Kidney (tissue), 14 donors: Measurements from ENCODE around the gene PHACTR2. TPM values are rescaled to one million over a fixed set of nuclear protein-coding genes. Genes with fewer than 3 reads are reported as not detected.
"Not testable (repeated sequence)": the region's sequence is repeated elsewhere in the genome, so short reads cannot be mapped to it uniquely, and the experiment has no call there.

Source experiments
- DNase-seq, 5 donors: peaks; one replicate each; pipeline ENCODE4 v3.0.0-alpha.2; 2013 to 2020
- FAIRE-seq: peaks from 2 replicates; lab custom pipeline; 2012; peaks lifted over from hg19 to GRCh38; lab: Jason Lieb, UNC
- H3K27ac ChIP-seq, 2 donors: one replicate each; pipeline ENCODE4 v1.7.0; 2013; ENCODE audit warnings: low read depth in 2 of 2, low read length in 2 of 2, inconsistent platforms in 1 of 2
- H3K27me3 ChIP-seq: one replicate; pipeline ENCODE4 v1.7.1; 2013; ENCODE audit warnings: low read length, inconsistent platforms; ENCODE audit not compliant: control insufficient read depth, insufficient read depth
- H3K36me3 ChIP-seq, 3 donors: one replicate each; pipeline versions ENCODE4 v1.7.0 to v1.7.1; 2013; ENCODE audit warnings: low read length in 3 of 3, control low read depth in 1 of 3, inconsistent platforms in 1 of 3; ENCODE audit not compliant: insufficient read depth in 3 of 3, control insufficient read depth in 2 of 3
- H3K4me1 ChIP-seq, 3 donors: one replicate each; pipeline versions ENCODE4 v1.7.0 to v1.7.1; 2013; ENCODE audit warnings: low read length in 3 of 3, inconsistent platforms in 1 of 3, low read depth in 1 of 3; ENCODE audit not compliant: control insufficient read depth in 2 of 3, insufficient read depth in 2 of 3
- H3K4me3 ChIP-seq, 3 donors: one replicate each; pipeline versions ENCODE4 v1.7.0 to v1.8.1; 2013; ENCODE audit warnings: low read length in 3 of 3, control low read depth in 1 of 3, inconsistent platforms in 1 of 3
- H3K9ac ChIP-seq, 3 donors: one replicate each; pipeline versions ENCODE4 v1.7.0 to v1.7.1; 2013; ENCODE audit warnings: low read length in 3 of 3, control low read depth in 1 of 3, inconsistent platforms in 1 of 3
- H3K9me3 ChIP-seq, 3 donors: one replicate each; pipeline versions ENCODE4 v1.7.0 to v1.7.1; 2013; ENCODE audit warnings: low read length in 3 of 3, control low read depth in 1 of 3, inconsistent platforms in 1 of 3; ENCODE audit not compliant: control insufficient read depth in 2 of 3, insufficient read depth in 1 of 3
- CTCF ChIP-seq: IDR thresholded peaks from 3 replicates; pipeline ENCODE4 v1.5.1; 2012; ENCODE audit warnings: mild to moderate bottlenecking, moderate library complexity, borderline replicate concordance; ENCODE audit not compliant: insufficient read depth; ENCODE audit errors: extremely low read depth
- intact Hi-C: fragments of 100-400 bp; cut with DNase I; formaldehyde crosslinking; loops from one replicate; pipeline ENCODE4 v1.11.1; 2022
- polyA plus RNA-seq: library from polyadenylated mRNA; stranded (reverse); fragments of 350-450 nt; fragmentation: Illumina TruSeq; extraction: RNeasy Lipid Tissue Mini Kit (QIAGEN cat#74804); gene quantifications from one replicate; pipeline ENCODE4 v1.2.3, GENCODE V29; 2014; ENCODE audit warnings: low read depth, low replicate concordance; ENCODE audit not compliant: insufficient read depth
- total RNA-seq: library from RNA; stranded (reverse); fragmentation: NEBNext Ultra II Directional; extraction: Animal tissue kit (Norgen Biotek cat#: 25700); gene quantifications from one replicate; pipeline ENCODE4 v1.2.1, GENCODE V29; 2021
- donor health status: control.
- donor health status: control.
- donor health status: control.
- donor health status: control.
- donor health status: control.
- donor health status: DM: yes; HTN: yes; CAD: no.
- donor health status: Normal renal cell carcinoma (clear cell type).

The PHACTR2 gene
- total and polyA plus RNA-seq, 2 donors from 2014 or later, result 3.5 to 56.1 TPM

GRCh38 chr6:143864234-143864633 is 186.5 kb downstream of the PHACTR2 start, which contains the start of gene ZC2HC1B:
TSS of gene ZC2HC1B (plus strand) at chr6:143864474. CDS start at chr6:143864540, 66 bp downstream.
- H3K27ac ChIP-seq, result no peak within 1 kb of the TSS
- no peak for TF ChIP-seq CTCF
- peaks cover 0 to 4% (median 0%) of the 10 kb centered on the region in 3 donors for H3K9me3 ChIP-seq
- no peaks in the 10 kb centered on the region for H3K4me1 ChIP-seq
- intact Hi-C loops, result no loop called here
- H3K9ac ChIP-seq, result no peak within 1 kb of the TSS
- DNase-seq (no peak), FAIRE-seq (no peak)
- H3K4me3 ChIP-seq, result no peak within 1 kb of the TSS
- peaks cover 6 to 17% (median 8%) of the 10 kb centered on the region in 3 donors for H3K36me3 ChIP-seq
- H3K27me3 ChIP-seq, result no peaks in the 10 kb centered on the region

GRCh38 chr6:143867236-143867635 is 189.5 kb downstream of the PHACTR2 start:
- no peak for TF ChIP-seq CTCF
- FAIRE-seq (no peak), DNase-seq (no peak)
- Histone ChIP-seq H3K27ac (no peak overlapping the region), H3K4me3 (no peak overlapping the region), H3K9ac (no peak overlapping the region), H3K4me1 (no peaks in the 10 kb centered on the region), H3K36me3 (peaks cover 4 to 8% (median 6%) of the 10 kb centered on the region in 3 donors), H3K27me3 (no peaks in the 10 kb centered on the region), H3K9me3 (peaks cover 0 to 4% (median 0%) of the 10 kb centered on the region in 3 donors)
- intact Hi-C loops, result no loop called here

GRCh38 chr6:143868808-143869207 is 191.0 kb downstream of the PHACTR2 start:
- intact Hi-C loops, FAIRE-seq: not testable (repeated sequence)

GRCh38 chr6:143871202-143871730 is 193.5 kb downstream of the PHACTR2 start:
- H3K27me3 ChIP-seq, DNase-seq, H3K4me3 ChIP-seq, intact Hi-C loops, H3K36me3 ChIP-seq, H3K9ac ChIP-seq, H3K4me1 ChIP-seq, FAIRE-seq, H3K9me3 ChIP-seq, H3K27ac ChIP-seq: not testable (repeated sequence)

More at GRCh38 chr6:143868808-143869207, 191.0 kb downstream of the PHACTR2 start:
- H3K27me3 ChIP-seq, H3K36me3 ChIP-seq, H3K27ac ChIP-seq, H3K4me3 ChIP-seq, H3K9me3 ChIP-seq, DNase-seq, H3K4me1 ChIP-seq, H3K9ac ChIP-seq: not testable (repeated sequence)
